H1 (cell line): ENCODE data around the gene ZCCHC10. TPM values are rescaled to one million over a fixed set of nuclear protein-coding genes. Genes with fewer than 3 reads are reported as not detected.
"Not testable (repeated sequence)": the region's sequence is repeated elsewhere in the genome, so short reads cannot be mapped to it uniquely, and the experiment has no call there.

Experiments used
- CTCF ChIA-PET: fragments of 300-600 bp; sonication (Branson Sonifier 250); formaldehyde crosslinking; loops from one replicate; lab custom pipeline; 2021; ENCODE audit not compliant: partially characterized antibody; lab: Charles Lee
- POLR2A ChIA-PET: fragments of 300-600 bp; sonication (Branson Sonifier 250); formaldehyde crosslinking; loops from one replicate; lab custom pipeline; 2021; ENCODE audit warnings: inconsistent platforms; ENCODE audit not compliant: partially characterized antibody; lab: Charles Lee
- DNase-seq, 2 experiments: peaks; one replicate each; pipeline versions ENCODE4 v3.0.0 to v3.0.0-alpha.2; 2010 to 2022; ENCODE audit warnings: low spot score in 2 of 2, low read depth in 1 of 2, mixed read lengths in 1 of 2
- FAIRE-seq: peaks from 2 replicates; lab custom pipeline; 2011; peaks lifted over from hg19 to GRCh38; lab: Jason Lieb, UNC
- H2AFZ ChIP-seq: 2 replicates; pipeline ENCODE4 v1.8.1; 2012; ENCODE audit warnings: low read length, inconsistent platforms
- H2AK5ac ChIP-seq: 2 replicates; pipeline ENCODE4 v1.6.1; 2013; ENCODE audit warnings: low read depth, low read length
- H2BK120ac ChIP-seq: replicated peaks from 2 replicates; pipeline ENCODE3; 2013; ENCODE audit warnings: low read depth, low read length, inconsistent platforms
- H2BK12ac ChIP-seq: 2 replicates; pipeline ENCODE4 v1.6.1; 2013; ENCODE audit warnings: low read depth, low read length
- H2BK15ac ChIP-seq: 2 replicates; pipeline ENCODE4 v1.6.1; 2013; ENCODE audit warnings: low read length
- H2BK20ac ChIP-seq: 2 replicates; pipeline ENCODE4 v1.6.1; 2013; ENCODE audit warnings: low read length
- H2BK5ac ChIP-seq: 2 replicates; pipeline ENCODE4 v1.6.1; 2013; ENCODE audit warnings: low read depth, low read length
- H3K14ac ChIP-seq: 2 replicates; pipeline ENCODE4 v1.6.1; 2013; ENCODE audit warnings: inconsistent platforms; ENCODE audit not compliant: insufficient read length
- H3K18ac ChIP-seq: 2 replicates; pipeline ENCODE4 v1.6.1; 2013; ENCODE audit warnings: low read length; ENCODE audit errors: extremely low read depth
- H3K23ac ChIP-seq: 2 replicates; pipeline ENCODE4 v1.6.1; 2013; ENCODE audit warnings: inconsistent platforms; ENCODE audit not compliant: insufficient read length
- H3K23me2 ChIP-seq: 2 replicates; pipeline ENCODE4 v1.6.1; 2013; ENCODE audit warnings: low read depth, low read length
- H3K27ac ChIP-seq: 2 replicates; pipeline ENCODE4 v1.6.1; 2011; ENCODE audit warnings: low read depth, low read length, inconsistent platforms
- H3K27me3 ChIP-seq, 4 experiments: replicated peaks in 1 of 4; 1 replicate in 1 of 4; 2 replicates in 3 of 4; pipeline versions ENCODE4 v1.6.1 to v1.8.1; 2011 to 2013; ENCODE audit warnings: low read length in 3 of 4, mild to moderate bottlenecking in 3 of 4, inconsistent platforms in 2 of 4, mixed read lengths in 2 of 4, moderate library complexity in 1 of 4; ENCODE audit not compliant: control insufficient read depth in 3 of 4, insufficient read depth in 3 of 4; ENCODE audit errors: extremely low read depth in 1 of 4
- H3K36me3 ChIP-seq, 4 experiments: 2 replicates each; pipeline versions ENCODE4 v1.6.1 to v1.8.1; 2011 to 2013; ENCODE audit warnings: mild to moderate bottlenecking in 4 of 4, low read length in 3 of 4, moderate library complexity in 2 of 4, control low read depth in 1 of 4, inconsistent platforms in 1 of 4; ENCODE audit not compliant: insufficient read depth in 4 of 4, control insufficient read depth in 2 of 4
- H3K4ac ChIP-seq: replicated peaks from 2 replicates; pipeline ENCODE3; 2013; ENCODE audit warnings: low read length, low read depth, mixed read lengths, inconsistent platforms; ENCODE audit not compliant: insufficient read length
- H3K4me1 ChIP-seq, 4 experiments: replicated peaks in 1 of 4; 1 replicate in 1 of 4; 2 replicates in 3 of 4; pipeline versions ENCODE4 v1.6.1 to v1.8.1; 2011 to 2013; ENCODE audit warnings: low read length in 3 of 4, inconsistent platforms in 2 of 4, mixed read lengths in 1 of 4; ENCODE audit not compliant: insufficient read depth in 4 of 4, control insufficient read depth in 3 of 4
- H3K4me2 ChIP-seq, 2 experiments: 2 replicates each; pipeline versions ENCODE4 v1.6.1 to v1.8.1; 2011 to 2013; ENCODE audit warnings: low read depth in 2 of 2, low read length in 2 of 2, control low read depth in 1 of 2, inconsistent platforms in 1 of 2, mild to moderate bottlenecking in 1 of 2; ENCODE audit not compliant: insufficient read depth in 1 of 2
- H3K4me3 ChIP-seq, 4 experiments: fragments of 200-600, 300-600 bp in 1 of 4; sonication (generic), shearing (Covaris generic), sonication (Bioruptor Twin) in 1 of 4; 2 replicates each; pipeline versions ENCODE4 v1.5.1 to v1.8.1; 2011 to 2016; ENCODE audit warnings: low read length in 4 of 4, low read depth in 3 of 4, control low read depth in 2 of 4, inconsistent platforms in 2 of 4, mild to moderate bottlenecking in 2 of 4, mixed read lengths in 1 of 4, moderate library complexity in 1 of 4; ENCODE audit not compliant: insufficient read depth in 2 of 4; ENCODE audit errors: extremely low read depth in 1 of 4
- H3K56ac ChIP-seq: replicated peaks from 2 replicates; pipeline ENCODE3; 2013; ENCODE audit warnings: low read depth, mild to moderate bottlenecking, mixed read lengths, low read length, inconsistent platforms; ENCODE audit not compliant: insufficient read length
- H3K79me1 ChIP-seq: 2 replicates; pipeline ENCODE4 v1.6.1; 2013; ENCODE audit warnings: low read depth, low read length, control low read depth
- H3K79me2 ChIP-seq, 2 experiments: 2 replicates each; pipeline versions ENCODE4 v1.6.1 to v1.8.1; 2012 to 2013; ENCODE audit warnings: low read length in 2 of 2, mild to moderate bottlenecking in 2 of 2, inconsistent platforms in 1 of 2; ENCODE audit not compliant: insufficient read depth in 2 of 2, control insufficient read depth in 1 of 2
- H3K9ac ChIP-seq, 4 experiments: replicated peaks in 1 of 4; 1 replicate in 1 of 4; 2 replicates in 3 of 4; pipeline versions ENCODE4 v1.6.1 to v1.8.1; 2011 to 2013; ENCODE audit warnings: low read depth in 3 of 4, low read length in 3 of 4, control low read depth in 2 of 4, mild to moderate bottlenecking in 2 of 4, moderate library complexity in 2 of 4, inconsistent platforms in 1 of 4; ENCODE audit errors: extremely low read depth in 1 of 4
- H3K9me3 ChIP-seq, 2 experiments: 2 replicates each; pipeline versions ENCODE4 v1.6.1 to v1.8.1; 2012 to 2013; ENCODE audit warnings: mild to moderate bottlenecking in 2 of 2, moderate library complexity in 2 of 2, control low read depth in 1 of 2, inconsistent platforms in 1 of 2, low read depth in 1 of 2, low read length in 1 of 2, mixed read lengths in 1 of 2; ENCODE audit not compliant: insufficient read depth in 2 of 2
- H4K20me1 ChIP-seq, 2 experiments: replicated peaks in 1 of 2; 2 replicates each; pipeline versions ENCODE3 to v1.8.1; 2011 to 2013; ENCODE audit warnings: inconsistent platforms in 2 of 2, low read length in 2 of 2, mild to moderate bottlenecking in 1 of 2; ENCODE audit not compliant: insufficient read depth in 2 of 2, control insufficient read depth in 1 of 2
- H4K5ac ChIP-seq: 2 replicates; pipeline ENCODE4 v1.6.1; 2013; ENCODE audit warnings: low read length, low read depth, mixed read lengths, inconsistent platforms; ENCODE audit not compliant: insufficient read length
- H4K8ac ChIP-seq: 2 replicates; pipeline ENCODE4 v1.8.0; 2013; ENCODE audit warnings: mild to moderate bottlenecking, moderate library complexity, low read length, inconsistent platforms; ENCODE audit not compliant: insufficient read depth; ENCODE audit errors: extremely low read depth
- H4K91ac ChIP-seq: replicated peaks from 2 replicates; pipeline ENCODE3; 2013; ENCODE audit warnings: low read length, mixed read lengths, inconsistent platforms; ENCODE audit not compliant: insufficient read length
- ASH2L ChIP-seq: fragments of 200-600, 300-600 bp; sonication (generic); IDR thresholded peaks from one replicate; pipeline ENCODE4 v1.7.1; 2017; ENCODE audit warnings: low read length
- CHD1 ChIP-seq: IDR thresholded peaks from 2 replicates; pipeline ENCODE4 v1.6.1; 2012; ENCODE audit warnings: low read depth, low read length, improper control_type of control experiment
- CTBP2 ChIP-seq: IDR thresholded peaks from 2 replicates; pipeline ENCODE4 v1.7.0; 2011; ENCODE audit warnings: borderline replicate concordance, mild to moderate bottlenecking, moderate library complexity, mixed read lengths, low read length; ENCODE audit not compliant: insufficient read depth, insufficient read length
- SIN3A ChIP-seq, 2 experiments: IDR thresholded peaks in 1 of 2; conservative IDR thresholded peaks in 1 of 2; 2 replicates each; pipeline ENCODE4 v1.6.1; 2011 to 2012; ENCODE audit warnings: low read length in 2 of 2, improper control_type of control experiment in 1 of 2, low read depth in 1 of 2, mild to moderate bottlenecking in 1 of 2
- SP1 ChIP-seq: IDR thresholded peaks from 2 replicates; pipeline ENCODE4 v1.6.1; 2011; ENCODE audit warnings: low read depth, low read length
- SRF ChIP-seq: IDR thresholded peaks from 2 replicates; pipeline ENCODE4 v1.6.1; 2011; ENCODE audit warnings: mild to moderate bottlenecking, low read depth, low read length, moderate library complexity
- YY1 ChIP-seq: IDR thresholded peaks from 2 replicates; pipeline ENCODE4 v1.6.1; 2011; ENCODE audit warnings: low read depth, mild to moderate bottlenecking, low read length
- WGBS, 2 experiments: shearing (Covaris generic) in 1 of 2; methylation state at CpG; one replicate each; pipeline versions ENCODE4 v1.1.6 to v1.1.7; 2013 to 2015; ENCODE audit warnings: low lambda C conversion rate in 2 of 2, mixed read lengths in 2 of 2, inconsistent platforms in 1 of 2, low coverage in 1 of 2, missing lambda C conversion rate in 1 of 2; ENCODE audit not compliant: insufficient replicate concordance in 2 of 2, insufficient coverage in 1 of 2, insufficient read length in 1 of 2; ENCODE audit errors: extremely low coverage in 1 of 2, missing lambda C conversion rate in 1 of 2; 5-methylcytosine and 5-hydroxymethylcytosine counted together
- polyA plus RNA-seq, 7 experiments: library from polyadenylated mRNA; depleted of rRNA in 3 of 7; stranded (reverse) in 5 of 7; unstranded in 2 of 7; fragments of >200 nt in 5 of 7; fragments of 200-250 nt in 2 of 7; gene quantifications; 1 replicate in 5 of 7; 2 replicates in 1 of 7; 4 replicates in 1 of 7; pipeline versions ENCODE4 v1.2.1 to v1.2.3, GENCODE V29; 2011 to 2013; ENCODE audit warnings: missing spikeins in 2 of 7, mixed read lengths in 2 of 7
- total RNA-seq: library from RNA; stranded (reverse); fragmentation: NEBNext Ultra II Directional; extraction: Animal tissue kit (Norgen Biotek cat#: 25700); gene quantifications from 2 replicates; pipeline ENCODE4 v1.2.1, GENCODE V29; 2021

Gene ZCCHC10
- total and polyA plus RNA-seq, 2 of the 8 experiments (the other 6 are each of a cell fraction or from before 2014, with no cell fraction given) = 22.4 to 32.9 TPM

GRCh38 chr5:133026664-133027153 lies 360 bp upstream of the ZCCHC10 start (continued):
- no peak for TF ChIP-seq SP1
- no peak for TF ChIP-seq ASH2L
- TF ChIP-seq SIN3A (conservative IDR thresholded peaks at IDR 0.05 in 1 of 2, IDR thresholded peaks at IDR 0.05 in 1 of 2; ENCODE audit: low read depth in 1 of 2, low read length in 2 of 2) = no peak
- no peak for TF ChIP-seq YY1
- TF ChIP-seq CHD1 = no peak
- TF ChIP-seq CTBP2 = no peak
- TF ChIP-seq SRF = no peak

GRCh38 chr5:133019471-133019870 lies 6.9 kb downstream of the ZCCHC10 start:
- H3K4ac ChIP-seq, H3K23ac ChIP-seq, H3K56ac ChIP-seq, H2BK5ac ChIP-seq, H2BK15ac ChIP-seq, H3K4me1 ChIP-seq, H3K9ac ChIP-seq, H3K9me3 ChIP-seq, DNase-seq, H2AK5ac ChIP-seq, FAIRE-seq, H3K18ac ChIP-seq, H3K23me2 ChIP-seq, POLR2A ChIA-PET, H2BK12ac ChIP-seq, H3K27ac ChIP-seq, H4K8ac ChIP-seq, H4K5ac ChIP-seq, H4K91ac ChIP-seq, H3K14ac ChIP-seq, H2BK20ac ChIP-seq, H4K20me1 ChIP-seq, H2AFZ ChIP-seq, H3K4me2 ChIP-seq, H3K4me3 ChIP-seq, H3K27me3 ChIP-seq, H3K79me1 ChIP-seq, H2BK120ac ChIP-seq, CTCF ChIA-PET, H3K36me3 ChIP-seq: not testable (repeated sequence)
- WGBS, 2 experiments = 95% methylated on average over 7 of the region's 7 CpGs; no CpG with 5 or more reads in 1 of the 2 experiments
- H3K79me2 ChIP-seq = peaks cover 3 to 27% of the 10 kb centered on the region in 2 experiments; a peak in 2 of 4 replicates
